Natural killer cell (primary cell): ENCODE measurements around the gene CREB5. TPM values are rescaled to one million over a fixed set of nuclear protein-coding genes. Genes with fewer than 3 reads are reported as not detected.

ENCODE experiments used
- ATAC-seq, 3 donors: fragments of 150-1000 bp in 2 of 3; fragments of 200-7000 bp in 1 of 3; cut with Tn5 transposase; 1 replicate in 1 of 3; 2 replicates in 2 of 3; pipeline ENCODE4 v1.10.0; 2021; ENCODE audit warnings: mild to moderate bottlenecking in 2 of 3, moderate library complexity in 2 of 3
- DNase-seq, 2 donors: peaks; one replicate each; pipeline versions ENCODE4 v3.0.0 to v3.0.0-alpha.2; 2013 to 2021; ENCODE audit warnings: mixed read lengths in 1 of 2
- H3K27ac ChIP-seq: one replicate; pipeline ENCODE4 v1.5.1; 2013; ENCODE audit warnings: mild to moderate bottlenecking, low read length
- H3K27me3 ChIP-seq: one replicate; pipeline ENCODE4 v1.6.1; 2013; ENCODE audit warnings: low read length; ENCODE audit not compliant: control insufficient read depth, insufficient read depth
- H3K36me3 ChIP-seq: one replicate; pipeline ENCODE4 v1.6.1; 2013; ENCODE audit warnings: low read length; ENCODE audit not compliant: control insufficient read depth, insufficient read depth
- H3K4me1 ChIP-seq: one replicate; pipeline ENCODE4 v1.6.1; 2013; ENCODE audit warnings: low read length; ENCODE audit not compliant: control insufficient read depth, insufficient read depth
- H3K4me3 ChIP-seq: one replicate; pipeline ENCODE4 v1.5.1; 2013; ENCODE audit warnings: low read length
- H3K9me3 ChIP-seq: one replicate; pipeline ENCODE4 v1.6.1; 2013; ENCODE audit warnings: low read length; ENCODE audit not compliant: control insufficient read depth, insufficient read depth
- H3K27ac Mint-ChIP-seq, 2 donors: one replicate each; pipeline ENCODE4 v1.8.0; 2022; ENCODE audit warnings: mild to moderate bottlenecking in 2 of 2, mixed read lengths in 2 of 2, moderate library complexity in 1 of 2
- H3K27me3 Mint-ChIP-seq, 2 donors: one replicate each; pipeline ENCODE4 v1.8.0; 2022; ENCODE audit warnings: low read depth in 2 of 2, mixed read lengths in 2 of 2
- H3K36me3 Mint-ChIP-seq: one replicate; pipeline ENCODE4 v1.8.0; 2022; ENCODE audit warnings: mixed read lengths
- H3K4me1 Mint-ChIP-seq, 2 donors: one replicate each; pipeline ENCODE4 v1.8.0; 2022; ENCODE audit warnings: mixed read lengths in 2 of 2
- H3K4me3 Mint-ChIP-seq: one replicate; pipeline ENCODE4 v1.8.0; 2022; ENCODE audit warnings: mild to moderate bottlenecking, moderate library complexity, mixed read lengths
- H3K9me3 Mint-ChIP-seq, 2 donors: one replicate each; pipeline ENCODE4 v1.8.0; 2022; ENCODE audit warnings: mixed read lengths in 2 of 2
- CTCF ChIP-seq: fragments of 200-600 bp; IDR thresholded peaks from one replicate; pipeline ENCODE4 v1.8.0; 2022; ENCODE audit warnings: antibody characterized with exemption
- WGBS: methylation state at CpG from one replicate; pipeline ENCODE4 v1.1.7; 2013; ENCODE audit warnings: missing lambda C conversion rate; ENCODE audit not compliant: insufficient coverage; 5-methylcytosine and 5-hydroxymethylcytosine counted together
- intact Hi-C: fragments of 100-400 bp; cut with micrococcal nuclease; formaldehyde crosslinking; loops from one replicate; pipeline ENCODE4 v1.14.2; 2022
- total RNA-seq, 4 donors: library from RNA; stranded (reverse); fragments of 120-200 nt in 1 of 4; gene quantifications; one replicate each; pipeline versions ENCODE4 v1.2.3 to v1.2.4, GENCODE V29; 2013 to 2022

CREB5 gene
- total RNA-seq, 3 donors from 2014 or later (not counting 1 experiment from before 2014, with no cell fraction given): 0.52 to 7.0 (median 0.89) TPM

- Histone ChIP-seq H3K36me3 (no peaks in the 10 kb centered on the region), H3K4me1 (no peaks in the 10 kb centered on the region), H3K27ac (no peak overlapping the region), H3K9me3 (no peaks in the 10 kb centered on the region), H3K4me3 (no peak overlapping the region), H3K27me3 (no peaks in the 10 kb centered on the region)
- Mint-ChIP-seq H3K27me3 (peaks cover 14 to 47% of the 10 kb centered on the region in 2 donors), H3K27ac (no peak overlapping the region), H3K9me3 (no peaks in the 10 kb centered on the region), H3K4me3 (no peak overlapping the region), H3K36me3 (no peaks in the 10 kb centered on the region), H3K4me1 (no peaks in the 10 kb centered on the region)
- DNase-seq (no peak), ATAC-seq (no peak)
- TF ChIP-seq CTCF: no peak
- WGBS: 60% methylated on average over 2 of the region's 2 CpGs
- intact Hi-C loops: no loop called here
Observed at GRCh38 chr7:28792858-28793257, 380.5 kb downstream of the CREB5 start.

- H3K9me3 ChIP-seq: no peaks in the 10 kb centered on the region
- no peak for TF ChIP-seq CTCF
- no peak overlapping the region for H3K27ac ChIP-seq
- DNase-seq: no peak
- no peak for ATAC-seq
- no peaks in the 10 kb centered on the region for H3K27me3 ChIP-seq
- no peaks in the 10 kb centered on the region for H3K9me3 Mint-ChIP-seq
- H3K36me3 ChIP-seq: no peaks in the 10 kb centered on the region
- intact Hi-C loops: no loop called here
- H3K27ac Mint-ChIP-seq: no peak overlapping the region
- H3K27me3 Mint-ChIP-seq: peaks cover 14 to 44% of the 10 kb centered on the region in 2 donors
- H3K4me1 ChIP-seq: no peaks in the 10 kb centered on the region
- no peaks in the 10 kb centered on the region for H3K4me1 Mint-ChIP-seq
- WGBS: 96% methylated on average over 9 of the region's 9 CpGs
- no peaks in the 10 kb centered on the region for H3K36me3 Mint-ChIP-seq
- H3K4me3 Mint-ChIP-seq: no peak overlapping the region
- H3K4me3 ChIP-seq: no peak overlapping the region
Observed at GRCh38 chr7:28793381-28794085, 381.2 kb downstream of the CREB5 start.

GRCh38 chr7:28798274-28798673 lies 386.0 kb downstream of the CREB5 start:
- Mint-ChIP-seq H3K9me3 (no peaks in the 10 kb centered on the region), H3K36me3 (no peaks in the 10 kb centered on the region), H3K4me3 (no peak overlapping the region), H3K27me3 (peaks cover 8 to 17% of the 10 kb centered on the region in 2 donors), H3K27ac (no peak overlapping the region), H3K4me1 (no peaks in the 10 kb centered on the region)
- Histone ChIP-seq H3K27me3 (no peaks in the 10 kb centered on the region), H3K9me3 (no peaks in the 10 kb centered on the region), H3K4me1 (no peaks in the 10 kb centered on the region), H3K4me3 (no peak overlapping the region), H3K36me3 (no peaks in the 10 kb centered on the region), H3K27ac (no peak overlapping the region)
- ATAC-seq: no peak
- no peak for TF ChIP-seq CTCF
- no peak for DNase-seq
- WGBS: 91% methylated on average over 15 of the region's 15 CpGs
- intact Hi-C loops: no loop called here

GRCh38 chr7:28799619-28800018 lies 387.3 kb downstream of the CREB5 start:
- Histone ChIP-seq H3K36me3 (no peaks in the 10 kb centered on the region), H3K4me3 (no peak overlapping the region), H3K4me1 (no peaks in the 10 kb centered on the region), H3K27me3 (no peaks in the 10 kb centered on the region), H3K27ac (no peak overlapping the region), H3K9me3 (no peaks in the 10 kb centered on the region)
- WGBS: no CpG with 5 or more reads among the region's 1 CpG
- intact Hi-C loops: no loop called here
- Mint-ChIP-seq H3K27me3 (peaks cover 12 to 16% of the 10 kb centered on the region in 2 donors), H3K36me3 (no peaks in the 10 kb centered on the region), H3K27ac (no peak overlapping the region), H3K9me3 (no peaks in the 10 kb centered on the region), H3K4me3 (no peak overlapping the region), H3K4me1 (no peaks in the 10 kb centered on the region)
- no peak for ATAC-seq
- no peak for DNase-seq
- no peak for TF ChIP-seq CTCF
